CD4-positive, alpha-beta T cell treated with Interferon gamma for 1 hour (primary cell): ENCODE measurements around the gene PGPEP1.
"Not testable (repeated sequence)": the region's sequence is repeated elsewhere in the genome, so short reads cannot be mapped to it uniquely, and the experiment has no call there.

Experiments used
- DNase-seq: peaks from one replicate; pipeline ENCODE4 v3.0.0-alpha.2; 2020

Gene PGPEP1

GRCh38 chr19:18392417-18392816, 52.0 kb downstream of the PGPEP1 start:
- DNase-seq: peak; percentile 72

- DNase-seq: no peak
Measured at GRCh38 chr19:18392926-18393325, 52.5 kb downstream of the PGPEP1 start.

- peak; percentile 31 for DNase-seq
Measured at GRCh38 chr19:18393836-18394235, 53.4 kb downstream of the PGPEP1 start.

GRCh38 chr19:18396471-18397241, 56.3 kb downstream of the PGPEP1 start:
- DNase-seq: no peak

- DNase-seq: peak; percentile 81
Measured at GRCh38 chr19:18397242-18398202, 57.1 kb downstream of the PGPEP1 start, which contains the start of gene LRRC25. Gene LRRC25, minus strand, starts transcription at chr19:18397622. Its CDS starts 659 bp downstream, at chr19:18396963.

- DNase-seq: no peak
Measured at GRCh38 chr19:18399008-18399407, 58.6 kb downstream of the PGPEP1 start.

GRCh38 chr19:18401580-18402112, 61.2 kb downstream of the PGPEP1 start:
- peak; percentile 78 for DNase-seq

- not testable (repeated sequence) for DNase-seq
Measured at GRCh38 chr19:18402455-18403248, 62.3 kb downstream of the PGPEP1 start.

GRCh38 chr19:18405754-18406153, 65.4 kb downstream of the PGPEP1 start:
- DNase-seq: not testable (repeated sequence)

GRCh38 chr19:18406749-18407148, 66.4 kb downstream of the PGPEP1 start:
- DNase-seq: no peak

- DNase-seq: peak; percentile 63
Measured at GRCh38 chr19:18408053-18408476, 67.7 kb downstream of the PGPEP1 start.

- DNase-seq: no peak
Measured at GRCh38 chr19:18412610-18413239, 72.3 kb downstream of the PGPEP1 start.

- peak; percentile 28 for DNase-seq
Measured at GRCh38 chr19:18414504-18415177, 74.2 kb downstream of the PGPEP1 start.

- DNase-seq: peak; percentile 21
Measured at GRCh38 chr19:18415178-18415867, 74.9 kb downstream of the PGPEP1 start.

GRCh38 chr19:18416778-18417249, 76.4 kb downstream of the PGPEP1 start:
- peak; percentile 89 for DNase-seq

GRCh38 chr19:18417250-18418028, 77.0 kb downstream of the PGPEP1 start:
- DNase-seq: peak; percentile 63

GRCh38 chr19:18418029-18418482, 77.7 kb downstream of the PGPEP1 start:
- no peak for DNase-seq

- DNase-seq: peak; percentile 57
Measured at GRCh38 chr19:18418483-18419194, 78.2 kb downstream of the PGPEP1 start.

- peak; percentile 72 for DNase-seq
Measured at GRCh38 chr19:18419195-18419698, 78.8 kb downstream of the PGPEP1 start, which contains the start of gene SSBP4. Gene SSBP4, plus strand, starts transcription at chr19:18419398. Its CDS starts 251 bp downstream, at chr19:18419649.
